K562 treated with DMSO at 1 percent for 48 hours (cell line): ENCODE data around the gene ZCCHC4. TPM values are rescaled to one million over a fixed set of nuclear protein-coding genes. Genes with fewer than 3 reads are reported as not detected.

Experiments used
- total RNA-seq: library from RNA; unstranded; fragments of 300-600 nt; gene quantifications from 2 replicates; pipeline ENCODE4 v1.2.3, GENCODE V29; 2022; ENCODE audit warnings: low replicate concordance; ENCODE audit errors: extremely low read depth

The ZCCHC4 gene
- total RNA-seq, result not detected in 2 replicates

GRCh38 chr4:25312496-25313200, at the start of gene ZCCHC4:
Gene ZCCHC4, plus strand, starts transcription at chr4:25312774. Its CDS starts 36 bp downstream, at chr4:25312810.

GRCh38 chr4:25376754-25377571, 64.4 kb downstream of the ZCCHC4 start, which contains the start of gene ANAPC4:
Gene ANAPC4, plus strand, starts transcription at chr4:25377263. Its CDS starts 165 bp downstream, at chr4:25377428.

Other genes starting within 250 kb of the ZCCHC4 start
- gene SEPSECS, start 152.3 kb upstream of the ZCCHC4 start, total RNA-seq, result not detected in 2 replicates
- not detected in 2 replicates for gene PI4K2B, start 78.7 kb upstream of the ZCCHC4 start, total RNA-seq
- not detected in 2 replicates for gene ANAPC4, start 64.5 kb downstream of the ZCCHC4 start, total RNA-seq